Transverse colon (tissue), 4 donors: Measurements from ENCODE around the gene MATN3.

Experiments
- EP300 ChIP-seq: sonication (generic); formaldehyde crosslinking; IDR thresholded peaks from one replicate; pipeline ENCODE4 v1.6.1; 2017; ENCODE audit warnings: antibody characterized with exemption, low read depth
- POLR2A ChIP-seq: fragments of 450-650 bp; IDR thresholded peaks from one replicate; pipeline ENCODE4 v1.6.1; 2016; ENCODE audit warnings: antibody characterized with exemption, mild to moderate bottlenecking, moderate library complexity
- POLR2AphosphoS5 ChIP-seq, 3 donors: sonication (generic); formaldehyde crosslinking; IDR thresholded peaks; one replicate each; pipeline ENCODE4 v1.6.1; 2016; ENCODE audit warnings: antibody characterized with exemption in 3 of 3
- TF ChIP-seq, protein P1 (sequence below), 5 experiments: fragments of 200-600 bp in 3 of 5; fragments of 450-650 bp in 2 of 5; sonication (generic) in 3 of 5; IDR thresholded peaks; 1 replicate in 2 of 5; 2 replicates in 3 of 5; pipeline ENCODE4 v1.5.1; 2016 to 2017; ENCODE audit warnings: antibody characterized with exemption in 5 of 5, inconsistent platforms in 3 of 5, mild to moderate bottlenecking in 2 of 5, moderate library complexity in 1 of 5

DNA sequence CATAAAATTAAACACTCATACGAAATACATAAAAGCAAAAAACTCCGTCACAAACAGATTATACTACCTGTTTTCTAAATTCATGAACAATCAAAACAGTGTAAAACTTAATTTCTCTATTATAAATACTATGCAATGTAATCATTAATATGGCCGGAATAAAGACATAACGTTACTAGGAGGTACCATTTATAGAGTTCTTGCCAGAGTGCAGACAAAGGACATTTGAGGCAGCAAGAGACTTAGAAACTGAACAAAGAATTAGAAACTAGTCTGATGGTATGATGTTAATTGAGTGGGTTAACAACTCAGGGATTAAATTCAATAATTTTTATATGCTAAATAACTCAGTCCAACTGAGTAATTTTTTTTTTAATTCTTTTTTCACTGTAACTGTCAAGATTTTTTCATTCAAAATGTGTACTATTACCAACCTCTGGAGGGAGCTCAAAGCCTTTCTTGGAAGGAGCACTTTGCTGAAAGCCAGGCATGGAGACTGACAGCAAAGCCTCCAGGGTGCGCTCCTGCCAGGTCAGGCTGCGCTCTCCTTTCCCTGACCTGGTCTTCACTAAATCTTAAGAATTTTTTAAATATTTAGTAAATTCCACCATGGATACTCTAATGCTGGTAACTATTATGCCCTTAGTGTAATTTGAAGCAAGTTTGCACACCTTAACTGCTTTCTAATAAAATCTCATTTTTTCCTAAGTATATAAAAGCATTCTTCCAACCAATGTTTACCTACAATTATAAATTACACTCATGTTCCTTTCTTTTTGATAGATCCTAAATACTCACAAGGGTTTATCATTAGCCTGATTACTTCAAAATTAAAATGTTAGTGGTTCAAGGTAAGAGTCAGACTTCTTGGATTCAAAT lies 56.7 kb downstream of the MATN3 start:
- TF ChIP-seq, protein P1, sequence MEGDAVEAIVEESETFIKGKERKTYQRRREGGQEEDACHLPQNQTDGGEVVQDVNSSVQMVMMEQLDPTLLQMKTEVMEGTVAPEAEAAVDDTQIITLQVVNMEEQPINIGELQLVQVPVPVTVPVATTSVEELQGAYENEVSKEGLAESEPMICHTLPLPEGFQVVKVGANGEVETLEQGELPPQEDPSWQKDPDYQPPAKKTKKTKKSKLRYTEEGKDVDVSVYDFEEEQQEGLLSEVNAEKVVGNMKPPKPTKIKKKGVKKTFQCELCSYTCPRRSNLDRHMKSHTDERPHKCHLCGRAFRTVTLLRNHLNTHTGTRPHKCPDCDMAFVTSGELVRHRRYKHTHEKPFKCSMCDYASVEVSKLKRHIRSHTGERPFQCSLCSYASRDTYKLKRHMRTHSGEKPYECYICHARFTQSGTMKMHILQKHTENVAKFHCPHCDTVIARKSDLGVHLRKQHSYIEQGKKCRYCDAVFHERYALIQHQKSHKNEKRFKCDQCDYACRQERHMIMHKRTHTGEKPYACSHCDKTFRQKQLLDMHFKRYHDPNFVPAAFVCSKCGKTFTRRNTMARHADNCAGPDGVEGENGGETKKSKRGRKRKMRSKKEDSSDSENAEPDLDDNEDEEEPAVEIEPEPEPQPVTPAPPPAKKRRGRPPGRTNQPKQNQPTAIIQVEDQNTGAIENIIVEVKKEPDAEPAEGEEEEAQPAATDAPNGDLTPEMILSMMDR (IDR thresholded peaks at IDR 0.05), result peak; percentile 65 to 77 (median 72)
- no peak for TF ChIP-seq POLR2AphosphoS5 (IDR thresholded peaks at IDR 0.05)
- no peak for TF ChIP-seq POLR2A
- no peak for TF ChIP-seq EP300
